HCT116 (cell line): ENCODE data around the gene ASGR2. TPM values are rescaled to one million over a fixed set of nuclear protein-coding genes. Genes with fewer than 3 reads are reported as not detected.

Source experiments
- ATAC-seq: fragments of 200-7000 bp; cut with Tn5 transposase; 2 replicates; pipeline ENCODE4 v1.9.1; 2020; ENCODE audit warnings: mild to moderate bottlenecking, moderate library complexity
- BruUV-seq: library from RNA; stranded (reverse); fragments of 400-500 nt; replicated peaks from 2 replicates; lab custom pipeline; 2021; lab: Mats Ljungman, UMichigan
- CTCF ChIA-PET: fragments of 300-600 bp; sonication (Branson Sonifier 250); formaldehyde crosslinking; loops from one replicate; lab custom pipeline; 2021; ENCODE audit warnings: antibody characterized with exemption; lab: Charles Lee
- POLR2A ChIA-PET: fragments of 300-600, 350-600 bp; sonication (Branson Sonifier 250); formaldehyde crosslinking; loops from one replicate; lab custom pipeline; 2021; ENCODE audit warnings: antibody characterized with exemption; lab: Charles Lee
- RAD21 ChIA-PET, 2 experiments: fragments of 300-600 bp; sonication (Branson Sonifier 250); formaldehyde crosslinking; loops; one replicate each; lab custom pipeline; 2023; ENCODE audit warnings: low total read pairs in 2 of 2; ENCODE audit not compliant: uncharacterized antibody in 2 of 2, unreplicated experiment in 2 of 2, low non-redundant PET in 1 of 2; lab: Charles Lee
- DNase-seq: peaks from one replicate; pipeline ENCODE4 v3.0.0-alpha.2; 2010; ENCODE audit warnings: low read depth, low spot score
- H2AFZ ChIP-seq: fragments of 200-600 bp; shearing (Covaris generic), sonication (generic); 2 replicates; pipeline ENCODE4 v1.6.1; 2017; ENCODE audit warnings: low read depth, mixed run types, mixed read lengths, antibody characterized with exemption, low read length; ENCODE audit not compliant: poor library complexity, severe bottlenecking
- H3K27ac ChIP-seq: 2 replicates; pipeline ENCODE4 v1.5.1; 2012; ENCODE audit warnings: low read depth, low read length
- H3K27me3 ChIP-seq: fragments of 200-600 bp; sonication (generic); 2 replicates; pipeline ENCODE4 v1.6.1; 2016; ENCODE audit warnings: mixed run types, low read length, mixed read lengths; ENCODE audit not compliant: insufficient read depth
- H3K36me3 ChIP-seq, 2 experiments: fragments of 200-500 bp in 1 of 2; fragments of 200-600 bp in 1 of 2; sonication (Bioruptor generic) in 1 of 2; sonication (generic) in 1 of 2; 2 replicates each; pipeline versions ENCODE4 v1.5.1 to v1.6.1; 2014 to 2016; ENCODE audit warnings: low read length in 2 of 2, inconsistent platforms in 1 of 2, mixed read lengths in 1 of 2, mixed run types in 1 of 2; ENCODE audit not compliant: insufficient read depth in 2 of 2, control insufficient read depth in 1 of 2
- H3K4me1 ChIP-seq, 2 experiments: fragments of 200-600 bp in 1 of 2; sonication (generic) in 1 of 2; 2 replicates each; pipeline versions ENCODE4 v1.5.1 to v1.6.1; 2012 to 2017; ENCODE audit warnings: low read length in 2 of 2, inconsistent platforms in 1 of 2, mild to moderate bottlenecking in 1 of 2, mixed read lengths in 1 of 2, mixed run types in 1 of 2, moderate library complexity in 1 of 2; ENCODE audit not compliant: insufficient read depth in 2 of 2, control insufficient read depth in 1 of 2
- H3K4me2 ChIP-seq: fragments of 200-600 bp; sonication (generic); 2 replicates; pipeline ENCODE4 v1.6.1; 2017; ENCODE audit warnings: mixed run types, low read length, mixed read lengths
- H3K4me3 ChIP-seq, 2 experiments: fragments of 200-600 bp in 1 of 2; sonication (generic) in 1 of 2; replicated peaks in 1 of 2; 2 replicates each; pipeline ENCODE4 v1.5.1; 2011 to 2016; ENCODE audit warnings: low read length in 2 of 2, control low read depth in 1 of 2, low read depth in 1 of 2, mild to moderate bottlenecking in 1 of 2, mixed read lengths in 1 of 2, mixed run types in 1 of 2
- H3K79me2 ChIP-seq: fragments of 200-600 bp; sonication (generic); 2 replicates; pipeline ENCODE4 v1.6.1; 2017; ENCODE audit warnings: mild to moderate bottlenecking, mixed run types, low read length, moderate library complexity, mixed read lengths; ENCODE audit not compliant: insufficient read depth
- H3K9ac ChIP-seq: fragments of 200-600 bp; sonication (generic); 2 replicates; pipeline ENCODE4 v1.6.1; 2016; ENCODE audit warnings: low read length, mixed read lengths
- H3K9me2 ChIP-seq: fragments of 200-600 bp; sonication (generic), shearing (Covaris generic); 2 replicates; pipeline ENCODE4 v1.6.1; 2017; ENCODE audit warnings: mixed run types, mild to moderate bottlenecking, moderate library complexity; ENCODE audit not compliant: insufficient read depth
- H3K9me3 ChIP-seq, 2 experiments: fragments of 200-500 bp in 1 of 2; fragments of 200-600 bp in 1 of 2; sonication (Bioruptor generic) in 1 of 2; sonication (generic) in 1 of 2; 2 replicates each; pipeline ENCODE4 v1.6.1; 2014 to 2017; ENCODE audit warnings: low read length in 2 of 2, mixed read lengths in 2 of 2, inconsistent platforms in 1 of 2, low read depth in 1 of 2, mild to moderate bottlenecking in 1 of 2, mixed run types in 1 of 2, moderate library complexity in 1 of 2; ENCODE audit not compliant: control insufficient read depth in 1 of 2, insufficient read depth in 1 of 2
- H4K20me1 ChIP-seq: fragments of 200-600 bp; sonication (generic), shearing (Covaris generic); 2 replicates; pipeline ENCODE4 v1.6.1; 2017; ENCODE audit warnings: mixed run types, mild to moderate bottlenecking, moderate library complexity; ENCODE audit not compliant: insufficient read depth
- CBX3 ChIP-seq: IDR thresholded peaks from 2 replicates; pipeline ENCODE4 v1.6.1; 2012; ENCODE audit warnings: low read depth
- CEBPB ChIP-seq: IDR thresholded peaks from 2 replicates; pipeline ENCODE4 v1.6.1; 2012; ENCODE audit warnings: low read depth
- EGR1 ChIP-seq: IDR thresholded peaks from 2 replicates; pipeline ENCODE4 v1.6.1; 2012; ENCODE audit warnings: low read depth
- ELF1 ChIP-seq: IDR thresholded peaks from 2 replicates; pipeline ENCODE4 v1.6.1; 2012; ENCODE audit warnings: low read depth, borderline replicate concordance
- EZH2 ChIP-seq: fragments of 200-600 bp; sonication (generic); IDR thresholded peaks from 2 replicates; pipeline ENCODE4 v1.6.1; 2017; ENCODE audit warnings: antibody characterized with exemption, mixed run types
- EZH2phosphoT487 ChIP-seq: fragments of 200-600 bp; IDR thresholded peaks from 2 replicates; pipeline ENCODE4 v1.6.1; 2018; ENCODE audit warnings: antibody characterized with exemption, borderline replicate concordance
- FOSL1 ChIP-seq: IDR thresholded peaks from 2 replicates; pipeline ENCODE4 v1.6.1; 2012; ENCODE audit warnings: low read depth
- MAX ChIP-seq: IDR thresholded peaks from 2 replicates; pipeline ENCODE4 v1.6.1; 2012
- POLR2AphosphoS5 ChIP-seq: IDR thresholded peaks from 2 replicates; pipeline ENCODE4 v1.6.1; 2011; ENCODE audit warnings: mild to moderate bottlenecking, low read depth, low read length, moderate library complexity
- SIN3A ChIP-seq: IDR thresholded peaks from 2 replicates; pipeline ENCODE4 v1.6.1; 2012; ENCODE audit warnings: low read depth
- SRF ChIP-seq: IDR thresholded peaks from 2 replicates; pipeline ENCODE4 v1.6.1; 2012; ENCODE audit warnings: low read depth
- TCF7L2 ChIP-seq: IDR thresholded peaks from 2 replicates; pipeline ENCODE4 v1.7.0; 2011; ENCODE audit warnings: borderline replicate concordance, inconsistent platforms; ENCODE audit not compliant: insufficient read depth, insufficient read length; ENCODE audit errors: extremely low read depth
- YY1 ChIP-seq: IDR thresholded peaks from 2 replicates; pipeline ENCODE4 v1.6.1; 2011; ENCODE audit warnings: low read length, low read depth, moderate library complexity, mild to moderate bottlenecking; ENCODE audit not compliant: insufficient replicate concordance; ENCODE audit errors: extremely low read depth
- ZNF274 ChIP-seq: fragments of 200-500 bp; sonication (Bioruptor generic); IDR thresholded peaks from 2 replicates; pipeline ENCODE4 v1.6.1; 2014; ENCODE audit warnings: mild to moderate bottlenecking, low read depth, low read length, inconsistent platforms
- intact Hi-C: fragments of 100-400 bp; cut with micrococcal nuclease; formaldehyde crosslinking; loops from 2 replicates; pipeline ENCODE4 v1.10.0; 2022
- total RNA-seq: library from RNA; stranded (reverse); gene quantifications from one replicate; pipeline ENCODE4 v1.2.1, GENCODE V29; 2021; ENCODE audit not compliant: unreplicated experiment
- TF ChIP-seq, protein P1 (sequence below): IDR thresholded peaks from 2 replicates; pipeline ENCODE4 v1.6.1; 2012; ENCODE audit warnings: low read depth

Gene ASGR2
- total RNA-seq, 1 experiment from 2014 or later, result 0.32 TPM

- no peak overlapping the region for H3K4me3 ChIP-seq
- no peak overlapping the region for H2AFZ ChIP-seq
- no peaks in the 10 kb centered on the region for H3K4me1 ChIP-seq
- H3K9me2 ChIP-seq, result no peaks in the 10 kb centered on the region
- H4K20me1 ChIP-seq, result no peaks in the 10 kb centered on the region
- H3K79me2 ChIP-seq, result no peaks in the 10 kb centered on the region
- peaks cover 4% of the 10 kb centered on the region; the same call in 1 of the 2 replicates for H3K27me3 ChIP-seq
- ATAC-seq (no peak), DNase-seq (no peak)
- no peaks in the 10 kb centered on the region for H3K9me3 ChIP-seq
- ChIA-PET CTCF (no interaction called here), RAD21 (no interaction called here), POLR2A (interaction anchor here (1.1 kb wide), 1 partner anchor 37 kb away, joined by 4 read pairs; no protein-coding TSS in a partner anchor)
- no peak overlapping the region for H3K9ac ChIP-seq
- no peak overlapping the region for H3K4me2 ChIP-seq
- no peaks in the 10 kb centered on the region for H3K36me3 ChIP-seq
- TF ChIP-seq ZNF274 (no peak), TCF7L2 (no peak), CEBPB (no peak), MAX (no peak), CBX3 (no peak), EGR1 (no peak), EZH2phosphoT487 (no peak), YY1 (no peak), SRF (no peak), ELF1 (no peak), EZH2 (no peak), SIN3A (no peak), FOSL1 (no peak), POLR2AphosphoS5 (no peak)
- TF ChIP-seq, protein P1, sequence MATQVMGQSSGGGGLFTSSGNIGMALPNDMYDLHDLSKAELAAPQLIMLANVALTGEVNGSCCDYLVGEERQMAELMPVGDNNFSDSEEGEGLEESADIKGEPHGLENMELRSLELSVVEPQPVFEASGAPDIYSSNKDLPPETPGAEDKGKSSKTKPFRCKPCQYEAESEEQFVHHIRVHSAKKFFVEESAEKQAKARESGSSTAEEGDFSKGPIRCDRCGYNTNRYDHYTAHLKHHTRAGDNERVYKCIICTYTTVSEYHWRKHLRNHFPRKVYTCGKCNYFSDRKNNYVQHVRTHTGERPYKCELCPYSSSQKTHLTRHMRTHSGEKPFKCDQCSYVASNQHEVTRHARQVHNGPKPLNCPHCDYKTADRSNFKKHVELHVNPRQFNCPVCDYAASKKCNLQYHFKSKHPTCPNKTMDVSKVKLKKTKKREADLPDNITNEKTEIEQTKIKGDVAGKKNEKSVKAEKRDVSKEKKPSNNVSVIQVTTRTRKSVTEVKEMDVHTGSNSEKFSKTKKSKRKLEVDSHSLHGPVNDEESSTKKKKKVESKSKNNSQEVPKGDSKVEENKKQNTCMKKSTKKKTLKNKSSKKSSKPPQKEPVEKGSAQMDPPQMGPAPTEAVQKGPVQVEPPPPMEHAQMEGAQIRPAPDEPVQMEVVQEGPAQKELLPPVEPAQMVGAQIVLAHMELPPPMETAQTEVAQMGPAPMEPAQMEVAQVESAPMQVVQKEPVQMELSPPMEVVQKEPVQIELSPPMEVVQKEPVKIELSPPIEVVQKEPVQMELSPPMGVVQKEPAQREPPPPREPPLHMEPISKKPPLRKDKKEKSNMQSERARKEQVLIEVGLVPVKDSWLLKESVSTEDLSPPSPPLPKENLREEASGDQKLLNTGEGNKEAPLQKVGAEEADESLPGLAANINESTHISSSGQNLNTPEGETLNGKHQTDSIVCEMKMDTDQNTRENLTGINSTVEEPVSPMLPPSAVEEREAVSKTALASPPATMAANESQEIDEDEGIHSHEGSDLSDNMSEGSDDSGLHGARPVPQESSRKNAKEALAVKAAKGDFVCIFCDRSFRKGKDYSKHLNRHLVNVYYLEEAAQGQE, result no peak
- no peak overlapping the region for H3K27ac ChIP-seq
- BruUV-seq, result no TSS peak
- intact Hi-C loops, result no loop called here
Observed at GRCh38 chr17:7097940-7098339, 16.7 kb downstream of the ASGR2 start.
